K562 (cell line): Measurements from ENCODE around the gene ZCRB1. TPM values are rescaled to one million over a fixed set of nuclear protein-coding genes. Genes with fewer than 3 reads are reported as not detected.
A peak's percentile ranks its signal among the peaks of the same experiment; 100 is the strongest.

Experiments
- ATAC-seq: fragments of 200-7000 bp; cut with Tn5 transposase; 3 replicates; pipeline ENCODE4 v1.9.1; 2020; ENCODE audit warnings: moderate library complexity
- BruUV-seq: library from RNA; stranded (reverse); fragments of 400-500 nt; replicated peaks from 2 replicates; lab custom pipeline; 2021; lab: Mats Ljungman, UMichigan
- CTCF ChIA-PET: fragments of 300-600 bp; formaldehyde crosslinking; extraction: SDS; loops from one replicate; lab custom pipeline; 2021; ENCODE audit warnings: low intra/inter-chr PET ratio; lab: Yijun Ruan, JAX
- POLR2A ChIA-PET: fragments of 300-600, 350-650 bp; sonication (Branson Sonifier 250); formaldehyde crosslinking; extraction: SDS; loops from one replicate; lab custom pipeline; 2021; ENCODE audit warnings: antibody characterized with exemption, inconsistent platforms; lab: Yijun Ruan, JAX
- DNase-seq, 4 experiments: peaks; one replicate each; pipeline versions ENCODE4 v3.0.0 to v3.0.0-alpha.2; 2011 to 2018; ENCODE audit warnings: low spot score in 3 of 4, mixed read lengths in 3 of 4; ENCODE audit errors: extremely low read depth in 1 of 4
- FAIRE-seq: peaks from 2 replicates; lab custom pipeline; 2011; peaks lifted over from hg19 to GRCh38; lab: Jason Lieb, UNC
- H2AFZ ChIP-seq: 2 replicates; pipeline ENCODE4 v1.6.0; 2011; ENCODE audit warnings: low read depth, low read length, control low read depth, inconsistent platforms
- H3K27ac ChIP-seq: fragments of 200-600 bp; 3 replicates; pipeline ENCODE4 v1.8.0; 2011; ENCODE audit warnings: low read depth, mild to moderate bottlenecking, control low read depth, inconsistent platforms, low read length, moderate library complexity, mixed read lengths; ENCODE audit errors: extremely low read depth
- H3K27me3 ChIP-seq, 2 experiments: fragments of 300-600 bp in 1 of 2; 2 replicates in 1 of 2; 3 replicates in 1 of 2; pipeline versions ENCODE4 v1.6.0 to v1.8.0; 2011; ENCODE audit warnings: inconsistent platforms in 2 of 2, low read length in 2 of 2, mild to moderate bottlenecking in 1 of 2, mixed read lengths in 1 of 2, moderate library complexity in 1 of 2; ENCODE audit not compliant: control insufficient read depth in 2 of 2, insufficient read depth in 2 of 2
- H3K36me3 ChIP-seq: fragments of 300-600 bp; 3 replicates; pipeline ENCODE4 v1.8.0; 2011; ENCODE audit warnings: mild to moderate bottlenecking, low read length, inconsistent platforms; ENCODE audit not compliant: control insufficient read depth, insufficient read depth
- H3K4me1 ChIP-seq, 2 experiments: fragments of 200-600 bp in 1 of 2; replicated peaks in 1 of 2; 2 replicates in 1 of 2; 3 replicates in 1 of 2; pipeline versions ENCODE4 v1.5.1 to v1.8.0; 2011; ENCODE audit warnings: inconsistent platforms in 2 of 2, low read length in 2 of 2, mild to moderate bottlenecking in 1 of 2, mixed read lengths in 1 of 2, moderate library complexity in 1 of 2; ENCODE audit not compliant: control insufficient read depth in 2 of 2, insufficient read depth in 2 of 2
- H3K4me2 ChIP-seq: 2 replicates; pipeline ENCODE4 v1.6.1; 2011; ENCODE audit warnings: low read length, control low read depth, inconsistent platforms, mixed read lengths; ENCODE audit not compliant: insufficient read depth
- H3K4me3 ChIP-seq: fragments of 200-600 bp; sonication (generic), shearing (Covaris generic); 2 replicates; pipeline ENCODE4 v1.5.1; 2016; ENCODE audit warnings: control low read depth, inconsistent platforms
- H3K79me2 ChIP-seq: fragments of 200-600 bp; 3 replicates; pipeline ENCODE4 v1.8.0; 2011; ENCODE audit warnings: low read length, inconsistent platforms; ENCODE audit not compliant: control insufficient read depth, insufficient read depth
- H3K9ac ChIP-seq, 2 experiments: 2 replicates each; pipeline versions ENCODE4 v1.6.0 to v1.6.1; 2011; ENCODE audit warnings: low read depth in 2 of 2, low read length in 2 of 2, control low read depth in 1 of 2, inconsistent platforms in 1 of 2, mild to moderate bottlenecking in 1 of 2, mixed read lengths in 1 of 2; ENCODE audit not compliant: insufficient read depth in 1 of 2
- H3K9me1 ChIP-seq: one replicate; pipeline ENCODE4 v1.6.0; 2011; ENCODE audit warnings: inconsistent platforms, mild to moderate bottlenecking, low read length, moderate library complexity; ENCODE audit not compliant: control insufficient read depth, insufficient read depth
- H3K9me3 ChIP-seq: replicated peaks from 2 replicates; pipeline ENCODE4 v1.5.1; 2011; ENCODE audit warnings: low read depth, low read length, inconsistent platforms; ENCODE audit not compliant: control insufficient read depth, insufficient read depth
- H4K20me1 ChIP-seq: replicated peaks from 2 replicates; pipeline ENCODE4 v1.6.1; 2011; ENCODE audit warnings: low read length, inconsistent platforms, mixed read lengths; ENCODE audit not compliant: control insufficient read depth, insufficient read depth
- CAMTA2 ChIP-seq: fragments of 250-450 bp; sonication (Bioruptor Pico); conservative IDR thresholded peaks from 2 replicates; pipeline ENCODE4 v1.5.1; 2022
- DIDO1 ChIP-seq: fragments of 450-650 bp; IDR thresholded peaks from 2 replicates; pipeline ENCODE4 v1.6.1; 2016; ENCODE audit warnings: low read depth, missing biosample characterization, missing genetic modification characterization
- ELF4 ChIP-seq: fragments of 450-650 bp; formaldehyde crosslinking; IDR thresholded peaks from 2 replicates; pipeline ENCODE4 v1.4.0; 2022; ENCODE audit warnings: missing genetic modification characterization
- GTF2A2 ChIP-seq: IDR thresholded peaks from 2 replicates; pipeline ENCODE4 v1.6.1; 2016; ENCODE audit warnings: mild to moderate bottlenecking, missing genetic modification characterization, missing compliant biosample characterization
- LCOR ChIP-seq: sonication (generic); formaldehyde crosslinking; IDR thresholded peaks from 2 replicates; pipeline ENCODE4 v1.8.0; 2022; ENCODE audit warnings: mild to moderate bottlenecking, missing genetic modification reagents
- MYNN ChIP-seq, 2 experiments: sonication (generic); formaldehyde crosslinking in 1 of 2; IDR thresholded peaks; 2 replicates each; pipeline versions ENCODE4 v1.5.0 to v1.6.1; 2016 to 2020; ENCODE audit warnings: antibody characterized with exemption in 1 of 2, missing genetic modification reagents in 1 of 2
- SMAD4 ChIP-seq: fragments of 250-450 bp; sonication (Bioruptor Pico); conservative IDR thresholded peaks from 2 replicates; pipeline ENCODE4 v1.8.0; 2021; ENCODE audit warnings: inconsistent platforms, mild to moderate bottlenecking, moderate library complexity
- SMARCE1 ChIP-seq: fragments of 450-650 bp; IDR thresholded peaks from 2 replicates; pipeline ENCODE4 v1.7.1; 2016; ENCODE audit warnings: mild to moderate bottlenecking
- TRIM28 ChIP-seq: fragments of 450-650 bp; IDR thresholded peaks from 2 replicates; pipeline ENCODE4 v1.6.1; 2017
- VEZF1 ChIP-seq: fragments of 200-800 bp; sonication (Bioruptor generic); IDR thresholded peaks from 2 replicates; pipeline ENCODE4 v1.6.1; 2017; ENCODE audit warnings: missing genetic modification characterization, missing compliant biosample characterization
- YY1 ChIP-seq, 3 experiments: IDR thresholded peaks; 2 replicates each; pipeline ENCODE4 v1.6.1; 2011; ENCODE audit warnings: low read length in 2 of 3, mild to moderate bottlenecking in 2 of 3, moderate library complexity in 2 of 3, borderline replicate concordance in 1 of 3, control low read depth in 1 of 3, low read depth in 1 of 3; ENCODE audit not compliant: insufficient read depth in 3 of 3, insufficient replicate concordance in 2 of 3, control insufficient read depth in 1 of 3, insufficient read length in 1 of 3; ENCODE audit errors: extremely low read depth in 1 of 3
- ZNF449 ChIP-seq: fragments of 250-450 bp; sonication (Bioruptor Pico); IDR thresholded peaks from 2 replicates; pipeline ENCODE4 v1.8.0; 2022; ENCODE audit warnings: moderate library complexity, mild to moderate bottlenecking, inconsistent platforms
- ZNF695 ChIP-seq: fragments of 450-650 bp; formaldehyde crosslinking; IDR thresholded peaks from 2 replicates; pipeline ENCODE4 v1.4.0; 2020; ENCODE audit warnings: mild to moderate bottlenecking, moderate library complexity
- WGBS: fragments of 100-300 bp; shearing (Covaris generic); methylation state at CpG from one replicate; pipeline ENCODE4 v1.1.6; 2016; ENCODE audit warnings: low coverage, mixed read lengths; ENCODE audit not compliant: insufficient coverage; ENCODE audit errors: missing lambda C conversion rate; 5-methylcytosine and 5-hydroxymethylcytosine counted together
- in situ Hi-C: fragments of 300-500 bp; cut with MboI; formaldehyde crosslinking; loops from 4 replicates; pipeline ENCODE4 v1.15.0; 2018; ENCODE audit warnings: inconsistent platforms, mixed read lengths
- intact Hi-C: fragments of 100-400 bp; cut with micrococcal nuclease; formaldehyde crosslinking; loops from 2 replicates; pipeline ENCODE4 v1.14.2; 2022
- polyA plus RNA-seq, 8 experiments: library from polyadenylated mRNA; depleted of rRNA in 4 of 8; stranded (reverse) in 5 of 8; unstranded in 3 of 8; fragments of >200 nt; fragmentation: Nextera tagmentation in 2 of 8; fragmentation: Illumina TruSeq in 1 of 8; extraction: Ambion mirVana in 2 of 8; extraction: Trizol in 1 of 8; gene quantifications; 2 replicates each; pipeline versions ENCODE4 v1.2.1 to v1.2.3, GENCODE V29; 2011 to 2014; ENCODE audit warnings: inconsistent platforms in 1 of 8, missing spikeins in 1 of 8
- total RNA-seq, 7 experiments: library from RNA; depleted of rRNA in 6 of 7; stranded (reverse); fragments of >200 nt in 6 of 7; fragmentation: Illumina TruSeq in 2 of 7; extraction: Trizol in 2 of 7; gene quantifications; 2 replicates each; pipeline versions ENCODE4 v1.2.1 to v1.2.3, GENCODE V29; 2011 to 2021; ENCODE audit warnings: low replicate concordance in 1 of 7
- TF ChIP-seq, protein P1 (sequence below): sonication (generic); formaldehyde crosslinking; IDR thresholded peaks from 2 replicates; pipeline ENCODE4 v1.8.0; 2022; ENCODE audit warnings: missing genetic modification reagents, mild to moderate bottlenecking, borderline replicate concordance
- TF ChIP-seq, protein P2 (sequence below): fragments of 450-650 bp; IDR thresholded peaks from 2 replicates; pipeline ENCODE4 v1.6.1; 2016; ENCODE audit warnings: missing biosample characterization, missing genetic modification characterization

ZCRB1 gene
- total and polyA plus RNA-seq, 9 of the 15 experiments (the other 6 are each of a cell fraction or from before 2014, with no cell fraction given), result 36.0 to 102 (median 51.0) TPM

DNA sequence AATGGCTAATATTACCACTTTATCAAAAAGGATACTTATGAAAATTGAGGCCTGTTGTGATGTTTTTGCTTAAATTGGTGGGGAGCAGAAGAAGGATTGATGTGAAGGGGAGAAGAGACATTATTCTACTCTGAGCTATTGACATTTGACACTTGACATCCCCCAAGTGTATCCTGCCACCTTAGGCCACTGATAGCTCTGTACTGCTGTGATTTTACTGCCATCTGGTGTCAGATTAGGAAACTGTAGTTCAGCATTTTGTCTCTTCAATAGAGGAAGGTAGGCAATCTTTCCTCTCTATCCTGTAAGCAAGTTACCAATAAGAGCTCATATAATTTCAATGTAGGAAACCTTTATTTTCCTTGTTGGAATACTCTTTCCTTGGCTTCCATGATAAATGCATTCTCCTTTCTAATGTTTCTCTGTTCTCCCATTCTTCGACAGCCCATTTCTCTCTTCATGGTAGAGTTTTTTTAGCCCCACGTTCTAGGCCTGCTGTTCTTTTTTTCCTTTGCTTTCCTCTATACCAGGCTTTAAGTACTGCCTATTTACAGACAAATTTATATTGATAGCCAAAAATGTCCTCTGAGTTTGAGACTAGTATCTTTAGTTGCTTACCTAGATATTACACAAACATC is 46.4 kb upstream of the ZCRB1 start:
- Histone ChIP-seq H3K79me2 (no peaks in the 10 kb centered on the region; the same call in 2 of the 3 replicates), H3K27ac (no peak overlapping the region), H3K9me1 (no peaks in the 10 kb centered on the region), H3K4me2 (no peak overlapping the region), H3K4me1 (no peaks in the 10 kb centered on the region), H2AFZ (no peak overlapping the region), H3K4me3 (no peak overlapping the region), H3K9ac (no peak overlapping the region), H3K9me3 (no peaks in the 10 kb centered on the region), H4K20me1 (no peaks in the 10 kb centered on the region), H3K36me3 (peaks cover 12% of the 10 kb centered on the region; the same call in 1 of the 3 replicates), H3K27me3 (no peaks in the 10 kb centered on the region)
- intact Hi-C loops (loop anchor here (1.0 to 10.0 kb wide), 5 partner anchors 40 to 1097 kb away; no protein-coding TSS in a partner anchor), in situ Hi-C loops (no loop called here)
- FAIRE-seq (peak; percentile 89), DNase-seq (peak; percentile 36 to 76 (median 46)), ATAC-seq (peak; percentile 97)
- no TSS peak for BruUV-seq
- POLR2A ChIA-PET, result interaction anchor here (0.7 kb wide), 1 partner anchor 38 kb away, joined by 3 read pairs; no protein-coding TSS in a partner anchor
- 83% methylated on average over 2 of the region's 2 CpGs for WGBS
- CTCF ChIA-PET, result interaction anchor here (1.1 to 3.4 kb wide), 3 partner anchors 197 to 1095 kb away, joined by 3 to 25 read pairs (median 6); no protein-coding TSS in a partner anchor
- TF ChIP-seq, protein P1, sequence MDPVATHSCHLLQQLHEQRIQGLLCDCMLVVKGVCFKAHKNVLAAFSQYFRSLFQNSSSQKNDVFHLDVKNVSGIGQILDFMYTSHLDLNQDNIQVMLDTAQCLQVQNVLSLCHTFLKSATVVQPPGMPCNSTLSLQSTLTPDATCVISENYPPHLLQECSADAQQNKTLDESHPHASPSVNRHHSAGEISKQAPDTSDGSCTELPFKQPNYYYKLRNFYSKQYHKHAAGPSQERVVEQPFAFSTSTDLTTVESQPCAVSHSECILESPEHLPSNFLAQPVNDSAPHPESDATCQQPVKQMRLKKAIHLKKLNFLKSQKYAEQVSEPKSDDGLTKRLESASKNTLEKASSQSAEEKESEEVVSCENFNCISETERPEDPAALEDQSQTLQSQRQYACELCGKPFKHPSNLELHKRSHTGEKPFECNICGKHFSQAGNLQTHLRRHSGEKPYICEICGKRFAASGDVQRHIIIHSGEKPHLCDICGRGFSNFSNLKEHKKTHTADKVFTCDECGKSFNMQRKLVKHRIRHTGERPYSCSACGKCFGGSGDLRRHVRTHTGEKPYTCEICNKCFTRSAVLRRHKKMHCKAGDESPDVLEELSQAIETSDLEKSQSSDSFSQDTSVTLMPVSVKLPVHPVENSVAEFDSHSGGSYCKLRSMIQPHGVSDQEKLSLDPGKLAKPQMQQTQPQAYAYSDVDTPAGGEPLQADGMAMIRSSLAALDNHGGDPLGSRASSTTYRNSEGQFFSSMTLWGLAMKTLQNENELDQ (CRISPR knock-in tag), result no peak
- TF ChIP-seq ZNF695 (CRISPR knock-in tag) (no peak), CAMTA2 (CRISPR knock-in tag) (no peak), YY1 (IDR thresholded peaks at IDR 0.05; ENCODE audit: borderline replicate concordance in 1 of 3, control insufficient read depth in 1 of 3, extremely low read depth in 1 of 3, insufficient read depth in 3 of 3, insufficient read length in 1 of 3, insufficient replicate concordance in 2 of 3, low read depth in 1 of 3, low read length in 2 of 3) (no peak), DIDO1 (tag) (no peak), SMAD4 (CRISPR knock-in tag) (no peak), VEZF1 (CRISPR knock-in tag) (no peak), LCOR (CRISPR knock-in tag) (no peak), TRIM28 (no peak), MYNN (IDR thresholded peaks at IDR 0.05) (no peak), MYNN (CRISPR knock-in tag; IDR thresholded peaks at IDR 0.05) (no peak), GTF2A2 (tag) (no peak), ZNF449 (CRISPR knock-in tag) (no peak), SMARCE1 (no peak), ELF4 (no peak)
- TF ChIP-seq, protein P2, sequence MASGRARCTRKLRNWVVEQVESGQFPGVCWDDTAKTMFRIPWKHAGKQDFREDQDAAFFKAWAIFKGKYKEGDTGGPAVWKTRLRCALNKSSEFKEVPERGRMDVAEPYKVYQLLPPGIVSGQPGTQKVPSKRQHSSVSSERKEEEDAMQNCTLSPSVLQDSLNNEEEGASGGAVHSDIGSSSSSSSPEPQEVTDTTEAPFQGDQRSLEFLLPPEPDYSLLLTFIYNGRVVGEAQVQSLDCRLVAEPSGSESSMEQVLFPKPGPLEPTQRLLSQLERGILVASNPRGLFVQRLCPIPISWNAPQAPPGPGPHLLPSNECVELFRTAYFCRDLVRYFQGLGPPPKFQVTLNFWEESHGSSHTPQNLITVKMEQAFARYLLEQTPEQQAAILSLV (tag), result no peak
